Measurements from ENCODE around the gene FNBP1.

The FNBP1 gene

GRCh38 chr9:130042885-130043653, at the start of gene FNBP1:
FNBP1 (minus strand) TSS chr9:130043189; CDS start chr9:130042975, 214 bp downstream.
- peak; percentile 36 for DNase-seq (ENCODE audit: low read depth)
- in situ Hi-C loops (cut with HindIII; ENCODE audit: low sequenced_read_pairs): no loop called here
- no peak for TF ChIP-seq CTCF (IDR thresholded peaks at IDR 0.05; ENCODE audit: low read depth, low read length, missing control alignments)
- peak within 1 kb of the TSS; percentile 91 for H3K4me3 ChIP-seq (ENCODE audit: low read depth, low read length)

- DNase-seq (ENCODE audit: low read depth): no peak
- no peak for TF ChIP-seq CTCF (IDR thresholded peaks at IDR 0.05; ENCODE audit: low read depth, low read length, missing control alignments)
- in situ Hi-C loops (cut with HindIII; ENCODE audit: low sequenced_read_pairs): loop anchor here (25.0 kb wide), 1 partner anchor 254 kb away; the partner anchor contains the start of genes C9orf78 and USP20
- H3K4me3 ChIP-seq (ENCODE audit: low read depth, low read length): no peak overlapping the region
These were observed 47.9 kb upstream of the FNBP1 start for GRCh38 chr9:130090915-130091314.

GRCh38 chr9:130089141-130089540, 46.2 kb upstream of the FNBP1 start:
- no peak overlapping the region for H3K4me3 ChIP-seq (ENCODE audit: low read depth, low read length)
- no peak for DNase-seq (ENCODE audit: low read depth)
- TF ChIP-seq CTCF (IDR thresholded peaks at IDR 0.05; ENCODE audit: low read depth, low read length, missing control alignments): no peak
- in situ Hi-C loops (cut with HindIII; ENCODE audit: low sequenced_read_pairs): loop anchor here (25.0 kb wide), 1 partner anchor 252 kb away; the partner anchor contains the start of genes C9orf78 and USP20

GRCh38 chr9:130088051-130088450, 45.1 kb upstream of the FNBP1 start:
- in situ Hi-C loops (cut with HindIII; ENCODE audit: low sequenced_read_pairs): loop anchor here (25.0 kb wide), 1 partner anchor 251 kb away; the partner anchor contains the start of genes C9orf78 and USP20
- no peak overlapping the region for H3K4me3 ChIP-seq (ENCODE audit: low read depth, low read length)
- TF ChIP-seq CTCF (IDR thresholded peaks at IDR 0.05; ENCODE audit: low read depth, low read length, missing control alignments): no peak
- DNase-seq (ENCODE audit: low read depth): no peak

GRCh38 chr9:130084337-130084736, 41.3 kb upstream of the FNBP1 start:
- no peak overlapping the region for H3K4me3 ChIP-seq (ENCODE audit: low read depth, low read length)
- no peak for TF ChIP-seq CTCF (IDR thresholded peaks at IDR 0.05; ENCODE audit: low read depth, low read length, missing control alignments)
- in situ Hi-C loops (cut with HindIII; ENCODE audit: low sequenced_read_pairs): loop anchor here (25.0 kb wide), 1 partner anchor 247 kb away; the partner anchor contains the start of genes C9orf78 and USP20
- DNase-seq (ENCODE audit: low read depth): no peak

GRCh38 chr9:130078547-130078946, 35.6 kb upstream of the FNBP1 start:
- DNase-seq (ENCODE audit: low read depth): no peak
- in situ Hi-C loops (cut with HindIII; ENCODE audit: low sequenced_read_pairs): loop anchor here (25.0 kb wide), 1 partner anchor 241 kb away; the partner anchor contains the start of genes C9orf78 and USP20
- TF ChIP-seq CTCF (IDR thresholded peaks at IDR 0.05; ENCODE audit: low read depth, low read length, missing control alignments): no peak
- no peak overlapping the region for H3K4me3 ChIP-seq (ENCODE audit: low read depth, low read length)
